Activated CD8-positive, alpha-beta memory T cell treated with anti-CD3 and anti-CD28 coated beads, Interleukin-2, amount 50 U/mL, for 48 hours (primary cell): ENCODE data around the gene ACSL6.
"Not testable (repeated sequence)": the region's sequence is repeated elsewhere in the genome, so short reads cannot be mapped to it uniquely, and the experiment has no call there.

Experiments
- DNase-seq: peaks from one replicate; pipeline ENCODE4 v3.0.0-alpha.2; 2020

Gene ACSL6

DNA sequence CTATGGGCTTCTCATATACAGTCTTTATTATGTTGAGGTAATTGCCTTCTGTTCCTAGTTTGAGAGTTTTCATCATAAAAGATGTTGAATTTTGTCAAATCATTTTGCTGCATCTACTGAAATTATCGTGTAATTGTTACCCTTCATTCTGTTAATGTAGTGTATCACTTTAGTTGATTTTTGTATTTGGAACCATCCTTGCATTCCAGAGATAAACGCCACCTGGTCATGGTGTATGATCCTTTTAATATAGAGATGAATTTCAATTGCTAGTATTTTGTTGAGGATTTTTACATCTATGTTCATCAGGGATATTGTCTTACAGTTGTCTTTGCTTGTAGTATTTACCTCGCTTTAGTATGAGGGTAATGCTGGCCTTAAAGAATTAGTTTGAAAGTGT, 85.3 kb downstream of the ACSL6 start:
- no peak for DNase-seq

DNA sequence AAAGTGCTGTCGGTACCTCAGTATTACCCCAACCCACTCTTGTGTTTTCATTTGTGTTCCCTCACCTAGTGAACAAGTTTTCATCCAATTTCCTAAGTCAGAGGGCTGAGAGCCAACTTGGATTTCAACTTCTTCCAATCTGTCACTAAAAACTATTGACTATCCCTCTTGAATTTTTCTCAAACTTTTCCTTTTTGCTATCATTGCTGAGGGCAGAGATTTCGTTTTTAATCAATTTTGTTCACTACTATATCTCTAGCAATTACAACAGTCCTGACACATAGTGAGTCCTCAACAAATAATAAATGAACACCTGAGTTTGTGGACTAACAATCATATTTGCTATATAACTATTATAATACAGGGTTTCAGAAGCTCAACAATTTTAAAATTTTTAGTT, 95.0 kb downstream of the ACSL6 start:
- no peak for DNase-seq

GRCh38 chr5:131914472-131914871, 97.0 kb downstream of the ACSL6 start:
- no peak for DNase-seq

- DNase-seq: no peak
Measured at GRCh38 chr5:131913603-131914002, 97.9 kb downstream of the ACSL6 start.

DNA sequence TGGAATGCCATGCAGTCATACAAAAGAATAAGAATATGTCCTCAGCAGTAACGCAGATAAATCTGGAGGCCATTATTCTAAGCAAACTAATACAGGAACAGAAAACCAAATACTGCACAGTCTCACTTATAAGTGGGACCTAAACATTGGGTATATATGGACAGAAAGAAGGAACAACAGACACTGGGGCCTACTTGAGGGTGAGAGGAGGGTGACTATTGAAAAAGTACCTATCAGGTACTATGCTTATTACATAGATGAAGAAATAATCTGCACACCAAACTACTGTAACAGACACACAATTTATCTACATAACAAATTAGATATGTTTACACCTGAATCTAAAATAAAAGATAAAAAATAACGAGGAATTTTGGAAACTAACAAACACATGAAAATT, 104.8 kb downstream of the ACSL6 start:
- no peak for DNase-seq

- DNase-seq: not testable (repeated sequence)
Measured at GRCh38 chr5:131902266-131902665, 109.2 kb downstream of the ACSL6 start.
